Endothelial cell of umbilical vein (primary cell): ENCODE data around the gene PAFAH2. TPM values are rescaled to one million over a fixed set of nuclear protein-coding genes. Genes with fewer than 3 reads are reported as not detected.

Experiments
- Bru-seq: library from RNA; stranded (reverse); fragments of 400-500 nt; gene quantifications from one replicate; lab custom pipeline; 2021; lab: Mats Ljungman, UMichigan
- BruChase-seq, 2 experiments: library from RNA; stranded (reverse); fragments of 400-500 nt; gene quantifications; one replicate each; lab custom pipeline; 2021; lab: Mats Ljungman, UMichigan
- BruUV-seq: library from RNA; stranded (reverse); fragments of 400-500 nt; replicated peaks from 2 replicates; lab custom pipeline; 2021; lab: Mats Ljungman, UMichigan
- CTCF ChIA-PET: fragments of 300-600, 350-600 bp; sonication (Branson Sonifier 250); formaldehyde crosslinking; loops from one replicate; lab custom pipeline; 2021; ENCODE audit warnings: antibody characterized with exemption, inconsistent platforms; lab: Charles Lee
- POLR2A ChIA-PET: fragments of 300-600, 350-600 bp; sonication (Branson Sonifier 250); formaldehyde crosslinking; loops from one replicate; lab custom pipeline; 2021; ENCODE audit warnings: antibody characterized with exemption, inconsistent platforms; lab: Charles Lee
- DNase-seq: peaks from one replicate; pipeline ENCODE4 v3.0.0-alpha.2; 2011; ENCODE audit warnings: low read depth, low spot score
- FAIRE-seq: peaks from 2 replicates; lab custom pipeline; 2011; peaks lifted over from hg19 to GRCh38; lab: Jason Lieb, UNC
- H2AFZ ChIP-seq: 2 replicates; pipeline ENCODE4 v1.6.0; 2012; ENCODE audit warnings: low read depth, low read length, control low read depth, inconsistent platforms
- H3K27ac ChIP-seq: 2 replicates; pipeline ENCODE4 v1.5.1; 2011; ENCODE audit warnings: low read depth, mild to moderate bottlenecking, control low read depth, low read length, moderate library complexity; ENCODE audit not compliant: insufficient read depth
- H3K27me3 ChIP-seq, 2 experiments: 2 replicates each; pipeline versions ENCODE4 v1.6.0 to v1.6.1; 2011; ENCODE audit warnings: low read length in 2 of 2, mixed read lengths in 1 of 2; ENCODE audit not compliant: control insufficient read depth in 2 of 2, insufficient read depth in 2 of 2
- H3K36me3 ChIP-seq, 2 experiments: 2 replicates in 1 of 2; 3 replicates in 1 of 2; pipeline ENCODE4 v1.5.1; 2011; ENCODE audit warnings: low read length in 2 of 2, mild to moderate bottlenecking in 1 of 2, moderate library complexity in 1 of 2; ENCODE audit not compliant: control insufficient read depth in 2 of 2, insufficient read depth in 2 of 2; ENCODE audit errors: extremely low read depth in 1 of 2
- H3K4me1 ChIP-seq: 3 replicates; pipeline ENCODE4 v1.5.1; 2011; ENCODE audit warnings: mild to moderate bottlenecking, low read length; ENCODE audit not compliant: control insufficient read depth, insufficient read depth; ENCODE audit errors: extremely low read depth
- H3K4me2 ChIP-seq: 2 replicates; pipeline ENCODE4 v1.6.1; 2011; ENCODE audit warnings: low read length, control low read depth, mixed read lengths; ENCODE audit not compliant: insufficient read depth
- H3K4me3 ChIP-seq, 3 experiments: fragments of 200-600 bp in 1 of 3; sonication (generic), shearing (Covaris generic) in 1 of 3; replicated peaks in 1 of 3; 2 replicates each; pipeline ENCODE4 v1.5.1; 2011 to 2016; ENCODE audit warnings: control low read depth in 3 of 3, low read length in 3 of 3, mild to moderate bottlenecking in 2 of 3, inconsistent platforms in 1 of 3, low read depth in 1 of 3, moderate library complexity in 1 of 3; ENCODE audit not compliant: insufficient read depth in 1 of 3
- H3K79me2 ChIP-seq: 2 replicates; pipeline ENCODE4 v1.6.0; 2012; ENCODE audit warnings: low read length, inconsistent platforms; ENCODE audit not compliant: control insufficient read depth, insufficient read depth
- H3K9ac ChIP-seq: replicated peaks from 2 replicates; pipeline ENCODE3; 2011; ENCODE audit warnings: low read length, control low read depth; ENCODE audit not compliant: insufficient read depth; ENCODE audit errors: extremely low read depth
- H3K9me1 ChIP-seq: replicated peaks from 3 replicates; pipeline ENCODE4 v1.6.0; 2011; ENCODE audit warnings: mild to moderate bottlenecking, low read length; ENCODE audit not compliant: control insufficient read depth, insufficient read depth; ENCODE audit errors: extremely low read depth
- H3K9me3 ChIP-seq: replicated peaks from 2 replicates; pipeline ENCODE4 v1.5.1; 2012; ENCODE audit warnings: low read length, inconsistent platforms; ENCODE audit not compliant: control insufficient read depth, insufficient read depth
- H4K20me1 ChIP-seq: replicated peaks from 2 replicates; pipeline ENCODE3; 2011; ENCODE audit warnings: mild to moderate bottlenecking, low read length; ENCODE audit not compliant: control insufficient read depth, insufficient read depth; ENCODE audit errors: extremely low read depth
- EZH2 ChIP-seq: IDR thresholded peaks from 2 replicates; pipeline ENCODE4 v1.6.1; 2012; ENCODE audit warnings: borderline replicate concordance, low read depth, mild to moderate bottlenecking, moderate library complexity, low read length, inconsistent platforms; ENCODE audit not compliant: severe bottlenecking
- FOS ChIP-seq: IDR thresholded peaks from 2 replicates; pipeline ENCODE4 v1.6.1; 2011; ENCODE audit warnings: mild to moderate bottlenecking, low read length, moderate library complexity, borderline replicate concordance; ENCODE audit not compliant: insufficient read depth
- GATA2 ChIP-seq: IDR thresholded peaks from 2 replicates; pipeline ENCODE4 v1.7.0; 2011; ENCODE audit warnings: low read depth, mild to moderate bottlenecking, moderate library complexity, mixed read lengths, low read length; ENCODE audit not compliant: insufficient read length, insufficient read depth
- JUN ChIP-seq: IDR thresholded peaks from 2 replicates; pipeline ENCODE4 v1.6.1; 2011; ENCODE audit warnings: borderline replicate concordance, low read depth; ENCODE audit not compliant: insufficient read length, insufficient read depth
- MYC ChIP-seq: IDR thresholded peaks from one replicate; pipeline ENCODE4 v1.6.1; 2011; ENCODE audit warnings: mild to moderate bottlenecking, low read depth, low read length
- POLR2A ChIP-seq: IDR thresholded peaks from 2 replicates; pipeline ENCODE4 v1.6.1; 2012; ENCODE audit warnings: low read depth, mild to moderate bottlenecking, control low read depth, low read length
- POLR2AphosphoS5 ChIP-seq: IDR thresholded peaks from 2 replicates; pipeline ENCODE4 v1.6.1; 2012; ENCODE audit warnings: low read depth, mild to moderate bottlenecking, control low read depth, low read length, moderate library complexity; ENCODE audit not compliant: insufficient read depth
- dilution Hi-C: fragments of 300-500 bp; cut with MboI; formaldehyde crosslinking; loops from one replicate; pipeline ENCODE4 v1.15.0; 2019; ENCODE audit warnings: low sequenced_read_pairs; ENCODE audit not compliant: extremely low pct_ligation_motif_present
- intact Hi-C: fragments of 100-400 bp; cut with micrococcal nuclease; formaldehyde crosslinking; loops from one replicate; pipeline ENCODE4 v1.10.0; 2022
- long read RNA-seq: library from polyadenylated mRNA; stranded (forward); transcript quantifications from one replicate; pipeline ENCODE4 v2.0.0, GENCODE V29; 2021
- polyA minus RNA-seq, 3 experiments: library from RNA; depleted of rRNA, polyadenylated mRNA; stranded (reverse); fragments of >200 nt; gene quantifications; 1 replicate in 1 of 3; 2 replicates in 2 of 3; pipeline ENCODE4 v1.2.3, GENCODE V29; 2011
- polyA plus RNA-seq, 4 experiments: library from polyadenylated mRNA; depleted of rRNA in 3 of 4; stranded (reverse) in 3 of 4; unstranded in 1 of 4; fragments of >200 nt; gene quantifications; 2 replicates each; pipeline versions ENCODE4 v1.2.1 to v1.2.3, GENCODE V29; 2011 to 2012; ENCODE audit warnings: missing spikeins in 1 of 4
- total RNA-seq: library from RNA; stranded (reverse); gene quantifications from 2 replicates; pipeline ENCODE4 v1.2.3, GENCODE V29; 2021
- TF ChIP-seq, protein P1 (sequence below): IDR thresholded peaks from 2 replicates; pipeline ENCODE4 v1.6.1; 2011; ENCODE audit not compliant: insufficient read depth, insufficient read length
- TF ChIP-seq, protein P2 (sequence below), 2 donors: IDR thresholded peaks; 1 replicate in 1 of 2; 2 replicates in 1 of 2; pipeline ENCODE4 v1.5.1; 2011; ENCODE audit warnings: low read length in 2 of 2, mild to moderate bottlenecking in 2 of 2, moderate library complexity in 2 of 2, control low read depth in 1 of 2, inconsistent platforms in 1 of 2, low read depth in 1 of 2; ENCODE audit not compliant: insufficient read depth in 1 of 2; ENCODE audit errors: extremely low read depth in 1 of 2

Gene PAFAH2
- total RNA-seq, result 5.0 and 6.9 TPM in 2 replicates
- 5.0 and 6.0 TPM in 2 replicates for polyA plus RNA-seq
- polyA plus RNA-seq (2011; cell fraction: cytosol; rRNA removed), result 5.8 and 6.1 TPM in 2 replicates
- polyA plus RNA-seq (2011; cell fraction: nucleus; rRNA removed), result 5.5 and 5.6 TPM in 2 replicates
- polyA plus RNA-seq (2012), result 4.0 and 4.4 TPM in 2 replicates
- polyA minus RNA-seq, result 8.6 and 9.8 TPM in 2 replicates
- 6.3 TPM for polyA minus RNA-seq (2011; cell fraction: cytosol; rRNA and poly(A)+ RNA removed)
- polyA minus RNA-seq (2011; cell fraction: nucleus; rRNA and poly(A)+ RNA removed), result 2.3 and 2.4 TPM in 2 replicates
- Bru-seq, nascent RNA, result percentile 43 among the genes with signal in this experiment
- BruChase-seq, experiment 1, labeled RNA remaining after a 6-hour chase, result percentile 44 among the genes with signal in this experiment
- percentile 45 among the genes with signal in this experiment for BruChase-seq, experiment 2, labeled RNA remaining after a 2-hour chase
- long read RNA-seq, partial matches to known transcripts, result 2 of 12 reads
- long read RNA-seq, other reads (novel, unspliced or antisense), result 6 of 12 reads

DNA sequence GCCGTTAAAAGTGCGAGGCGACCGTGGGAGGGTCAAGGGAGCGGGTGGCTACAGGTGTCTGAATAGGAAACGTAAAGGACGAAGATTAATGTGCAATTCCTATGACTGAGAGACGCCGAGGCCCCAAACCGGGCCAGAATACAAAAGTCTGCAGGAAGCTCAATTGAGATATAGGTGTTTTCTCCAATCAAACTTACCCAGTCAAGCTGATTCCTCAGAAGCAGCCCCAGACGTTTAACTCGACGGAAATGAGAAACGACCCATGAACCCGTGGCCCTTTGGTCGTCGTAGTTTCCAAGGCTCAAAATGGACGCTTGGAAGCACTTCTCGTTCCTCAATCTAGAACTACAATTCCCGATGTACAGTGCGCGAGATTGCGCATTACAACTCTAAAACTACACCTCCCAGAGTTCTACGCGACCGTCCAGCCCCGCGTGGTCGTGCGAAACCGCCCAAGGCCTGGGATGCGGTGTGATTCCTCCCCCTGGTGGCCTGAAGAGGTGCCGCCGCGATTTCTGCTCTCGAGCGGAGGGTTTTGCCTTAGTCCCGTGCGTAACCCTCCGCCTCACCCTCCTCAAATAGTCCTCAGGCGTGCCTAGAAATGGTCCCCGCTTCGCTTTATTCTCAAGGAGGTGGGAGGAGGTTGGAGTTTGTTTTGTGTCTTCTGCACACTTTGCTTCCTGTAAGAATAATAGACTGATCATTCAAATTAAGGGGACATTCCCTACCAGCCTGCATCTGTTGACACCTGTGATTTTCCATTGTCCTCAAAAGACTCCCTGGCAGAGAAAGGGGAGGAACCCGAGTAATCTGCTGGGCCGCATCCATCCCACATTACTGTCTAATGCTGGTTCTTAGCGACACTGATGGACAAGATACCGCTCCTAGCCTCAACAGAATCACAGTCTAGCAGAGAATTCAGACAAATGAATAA lies at the start of gene PAFAH2:
Gene PAFAH2 (minus strand): TSS at position 236 of the 934 bp plus-strand sequence. CDS start 7,247 bp downstream, outside the sequence.
- BruUV-seq, result no TSS peak
- Histone ChIP-seq H3K79me2 (no peaks in the 10 kb centered on the region), H3K36me3 (no peaks in the 10 kb centered on the region), H3K9me1 (no peaks in the 10 kb centered on the region), H3K27me3 (no peaks in the 10 kb centered on the region), H3K4me3 (peak within 1 kb of the TSS; percentile 41 to 83 (median 68)), H3K4me1 (peaks cover 16% of the 10 kb centered on the region), H2AFZ (peak within 1 kb of the TSS; percentile 100), H3K27ac (peak within 1 kb of the TSS; percentile 57), H3K9ac (peak within 1 kb of the TSS; percentile 66), H3K4me2 (peak within 1 kb of the TSS; percentile 91), H3K9me3 (no peaks in the 10 kb centered on the region), H4K20me1 (no peaks in the 10 kb centered on the region)
- dilution Hi-C loops (loop anchor here (25.0 kb wide), 1 partner anchor 111 kb away; the partner anchor contains the start of gene PAQR7), intact Hi-C loops (loop anchor here (1.0 kb wide), 4 partner anchors 93 to 178 kb away; no protein-coding TSS in a partner anchor)
- FAIRE-seq, result peak; percentile 95
- ChIA-PET CTCF (interaction anchor here (0.6 to 10.2 kb wide), 35 partner anchors 10 to 425 kb away, joined by 3 to 404 read pairs (median 4); partner anchors contain the start of genes MTFR1L, PAQR7, STMN1 and ZNF593), POLR2A (interaction anchor here (1.0 to 1.6 kb wide), 4 partner anchors 87 to 161 kb away, joined by 3 to 14 read pairs (median 4); no protein-coding TSS in a partner anchor)
- peak; percentile 99 for TF ChIP-seq MYC
- TF ChIP-seq, protein P1, sequence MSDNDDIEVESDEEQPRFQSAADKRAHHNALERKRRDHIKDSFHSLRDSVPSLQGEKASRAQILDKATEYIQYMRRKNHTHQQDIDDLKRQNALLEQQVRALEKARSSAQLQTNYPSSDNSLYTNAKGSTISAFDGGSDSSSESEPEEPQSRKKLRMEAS, result peak; percentile 81
- TF ChIP-seq FOS, result peak; percentile 46
- TF ChIP-seq, protein P2, sequence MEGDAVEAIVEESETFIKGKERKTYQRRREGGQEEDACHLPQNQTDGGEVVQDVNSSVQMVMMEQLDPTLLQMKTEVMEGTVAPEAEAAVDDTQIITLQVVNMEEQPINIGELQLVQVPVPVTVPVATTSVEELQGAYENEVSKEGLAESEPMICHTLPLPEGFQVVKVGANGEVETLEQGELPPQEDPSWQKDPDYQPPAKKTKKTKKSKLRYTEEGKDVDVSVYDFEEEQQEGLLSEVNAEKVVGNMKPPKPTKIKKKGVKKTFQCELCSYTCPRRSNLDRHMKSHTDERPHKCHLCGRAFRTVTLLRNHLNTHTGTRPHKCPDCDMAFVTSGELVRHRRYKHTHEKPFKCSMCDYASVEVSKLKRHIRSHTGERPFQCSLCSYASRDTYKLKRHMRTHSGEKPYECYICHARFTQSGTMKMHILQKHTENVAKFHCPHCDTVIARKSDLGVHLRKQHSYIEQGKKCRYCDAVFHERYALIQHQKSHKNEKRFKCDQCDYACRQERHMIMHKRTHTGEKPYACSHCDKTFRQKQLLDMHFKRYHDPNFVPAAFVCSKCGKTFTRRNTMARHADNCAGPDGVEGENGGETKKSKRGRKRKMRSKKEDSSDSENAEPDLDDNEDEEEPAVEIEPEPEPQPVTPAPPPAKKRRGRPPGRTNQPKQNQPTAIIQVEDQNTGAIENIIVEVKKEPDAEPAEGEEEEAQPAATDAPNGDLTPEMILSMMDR (IDR thresholded peaks at IDR 0.05; ENCODE audit: extremely low read depth in 1 of 2, insufficient read depth in 1 of 2, low read depth in 1 of 2, low read length in 2 of 2), result peak; percentile 96 to 99
- peak; percentile 23 for TF ChIP-seq GATA2
- peak; percentile 87 for TF ChIP-seq POLR2A
- peak; percentile 73 for TF ChIP-seq POLR2AphosphoS5
- no peak for TF ChIP-seq JUN
- no peak for TF ChIP-seq EZH2
- DNase-seq, result peak; percentile 100
